ENCODE measurements around the gene MAP4K2.

Gene MAP4K2

GRCh38 chr11:64838600-64839334, 35.8 kb upstream of the MAP4K2 start:
- Histone ChIP-seq H3K9me3 (ENCODE audit: control insufficient read depth in 1 of 2, low read length in 2 of 2) (no peaks in the 10 kb centered on the region), H3K4me1 (ENCODE audit: control insufficient read depth in 1 of 2, insufficient read depth in 2 of 2, low read length in 2 of 2) (peaks cover 4 to 20% of the 10 kb centered on the region in 2 donors), H3K27ac (ENCODE audit: low read depth, low read length) (no peak overlapping the region), H3K27me3 (ENCODE audit: control insufficient read depth in 1 of 2, insufficient read depth in 2 of 2, low read length in 2 of 2) (no peaks in the 10 kb centered on the region), H3K4me3 (ENCODE audit: low read depth in 1 of 2, low read length in 2 of 2) (no peak overlapping the region), H3K36me3 (ENCODE audit: control insufficient read depth in 1 of 2, insufficient read depth in 2 of 2, low read length in 2 of 2) (peaks cover 10 to 50% of the 10 kb centered on the region in 2 donors), H3K9ac (ENCODE audit: low read depth in 1 of 2, low read length in 2 of 2) (no peak overlapping the region)

DNA sequence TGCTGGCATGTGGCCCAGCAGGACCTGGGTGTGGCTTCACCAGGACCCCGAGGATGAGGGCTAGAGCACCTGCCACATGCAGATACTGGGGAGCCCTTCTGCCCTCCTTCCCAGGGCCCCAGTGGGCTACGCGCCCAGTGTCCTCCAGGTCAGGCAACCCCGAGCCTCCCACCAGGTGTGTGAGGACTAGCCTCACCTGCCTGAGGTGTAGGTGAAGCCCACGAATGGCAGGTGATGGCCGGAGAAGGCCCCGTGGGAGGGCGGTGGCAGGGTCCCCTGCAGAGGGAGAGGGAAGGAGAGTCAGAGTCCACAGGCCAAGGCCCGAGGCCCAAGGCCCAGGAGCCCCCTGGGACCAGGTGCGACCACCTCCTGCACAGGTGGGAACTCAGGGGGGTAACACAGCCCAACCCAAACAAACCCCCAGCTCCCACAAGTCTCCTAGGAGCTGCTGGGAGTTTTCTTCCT, 34.9 kb upstream of the MAP4K2 start:
- Histone ChIP-seq H3K4me1 (ENCODE audit: control insufficient read depth in 1 of 2, insufficient read depth in 2 of 2, low read length in 2 of 2) (peaks cover 4 to 15% of the 10 kb centered on the region in 2 donors), H3K4me3 (ENCODE audit: low read depth in 1 of 2, low read length in 2 of 2) (no peak overlapping the region), H3K9me3 (ENCODE audit: control insufficient read depth in 1 of 2, low read length in 2 of 2) (no peaks in the 10 kb centered on the region), H3K27ac (ENCODE audit: low read depth, low read length) (no peak overlapping the region), H3K27me3 (ENCODE audit: control insufficient read depth in 1 of 2, insufficient read depth in 2 of 2, low read length in 2 of 2) (no peaks in the 10 kb centered on the region), H3K9ac (ENCODE audit: low read depth in 1 of 2, low read length in 2 of 2) (no peak overlapping the region), H3K36me3 (ENCODE audit: control insufficient read depth in 1 of 2, insufficient read depth in 2 of 2, low read length in 2 of 2) (peaks cover 13 to 58% of the 10 kb centered on the region in 2 donors)

GRCh38 chr11:64836448-64837072, 33.5 kb upstream of the MAP4K2 start:
- Histone ChIP-seq H3K9ac (ENCODE audit: low read depth in 1 of 2, low read length in 2 of 2) (no peak overlapping the region), H3K36me3 (ENCODE audit: control insufficient read depth in 1 of 2, insufficient read depth in 2 of 2, low read length in 2 of 2) (peaks cover 20 to 68% of the 10 kb centered on the region in 2 donors), H3K9me3 (ENCODE audit: control insufficient read depth in 1 of 2, low read length in 2 of 2) (no peaks in the 10 kb centered on the region), H3K27me3 (ENCODE audit: control insufficient read depth in 1 of 2, insufficient read depth in 2 of 2, low read length in 2 of 2) (no peaks in the 10 kb centered on the region), H3K4me3 (ENCODE audit: low read depth in 1 of 2, low read length in 2 of 2) (no peak overlapping the region), H3K27ac (ENCODE audit: low read depth, low read length) (no peak overlapping the region), H3K4me1 (ENCODE audit: control insufficient read depth in 1 of 2, insufficient read depth in 2 of 2, low read length in 2 of 2) (peaks cover 4 to 7% of the 10 kb centered on the region in 2 donors)

DNA sequence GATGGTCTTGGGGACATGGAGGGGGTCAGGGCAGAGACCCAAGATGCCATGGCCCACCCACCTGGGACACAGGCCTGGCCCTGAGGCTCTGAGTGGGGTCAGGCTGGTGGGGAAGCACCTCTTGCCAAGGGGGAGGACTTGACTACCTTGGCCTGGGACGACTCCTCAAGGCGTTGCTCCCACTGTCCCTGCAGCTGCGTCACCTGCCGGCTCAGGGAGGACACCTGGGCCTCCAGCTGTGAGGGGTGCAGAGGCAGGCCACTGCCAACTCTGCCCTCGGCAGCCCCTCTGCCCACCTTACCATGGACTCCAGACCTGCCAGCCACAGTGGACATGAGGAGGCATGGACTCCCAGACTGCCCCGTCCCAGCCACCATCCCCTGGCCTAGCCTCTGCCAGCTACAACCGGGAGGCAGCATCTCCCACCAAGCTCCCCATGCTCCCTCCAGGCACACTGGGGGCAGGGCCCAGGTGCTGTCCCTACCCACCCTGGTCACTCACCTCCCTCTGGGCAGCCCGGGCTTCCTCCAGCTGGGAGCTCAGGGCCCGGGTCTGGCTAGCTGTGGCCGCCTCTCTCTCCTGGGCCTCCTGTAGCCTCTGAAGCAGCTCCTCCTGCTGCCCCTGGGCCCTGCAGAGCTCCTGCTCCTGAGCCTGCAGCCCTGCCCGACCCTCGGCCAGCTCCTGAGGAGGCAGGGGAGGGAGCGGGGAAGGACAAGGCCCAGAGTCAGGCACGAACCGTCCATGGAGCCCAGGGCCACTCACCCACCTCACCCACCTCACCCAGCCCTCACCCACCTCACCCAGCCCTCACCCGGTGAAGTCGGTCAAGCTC, 32.8 kb upstream of the MAP4K2 start:
- no peaks in the 10 kb centered on the region for H3K27me3 ChIP-seq (ENCODE audit: control insufficient read depth in 1 of 2, insufficient read depth in 2 of 2, low read length in 2 of 2)
- no peak overlapping the region for H3K9ac ChIP-seq (ENCODE audit: low read depth in 1 of 2, low read length in 2 of 2)
- H3K36me3 ChIP-seq (ENCODE audit: control insufficient read depth in 1 of 2, insufficient read depth in 2 of 2, low read length in 2 of 2), result peaks cover 21 to 72% of the 10 kb centered on the region in 2 donors
- H3K4me1 ChIP-seq (ENCODE audit: control insufficient read depth in 1 of 2, insufficient read depth in 2 of 2, low read length in 2 of 2), result peaks cover 4 to 7% of the 10 kb centered on the region in 2 donors
- H3K4me3 ChIP-seq (ENCODE audit: low read depth in 1 of 2, low read length in 2 of 2), result no peak overlapping the region
- H3K9me3 ChIP-seq (ENCODE audit: control insufficient read depth in 1 of 2, low read length in 2 of 2), result no peaks in the 10 kb centered on the region
- H3K27ac ChIP-seq (ENCODE audit: low read depth, low read length), result no peak overlapping the region

GRCh38 chr11:64834723-64835615, 32.0 kb upstream of the MAP4K2 start:
- H3K36me3 ChIP-seq (ENCODE audit: control insufficient read depth in 1 of 2, insufficient read depth in 2 of 2, low read length in 2 of 2), result peaks cover 25 to 72% of the 10 kb centered on the region in 2 donors
- H3K4me1 ChIP-seq (ENCODE audit: control insufficient read depth in 1 of 2, insufficient read depth in 2 of 2, low read length in 2 of 2), result peaks cover 4 to 7% of the 10 kb centered on the region in 2 donors
- no peak overlapping the region for H3K9ac ChIP-seq (ENCODE audit: low read depth in 1 of 2, low read length in 2 of 2)
- no peak overlapping the region for H3K27ac ChIP-seq (ENCODE audit: low read depth, low read length)
- H3K9me3 ChIP-seq (ENCODE audit: control insufficient read depth in 1 of 2, low read length in 2 of 2), result no peaks in the 10 kb centered on the region
- H3K27me3 ChIP-seq (ENCODE audit: control insufficient read depth in 1 of 2, insufficient read depth in 2 of 2, low read length in 2 of 2), result no peaks in the 10 kb centered on the region
- no peak overlapping the region for H3K4me3 ChIP-seq (ENCODE audit: low read depth in 1 of 2, low read length in 2 of 2)

DNA sequence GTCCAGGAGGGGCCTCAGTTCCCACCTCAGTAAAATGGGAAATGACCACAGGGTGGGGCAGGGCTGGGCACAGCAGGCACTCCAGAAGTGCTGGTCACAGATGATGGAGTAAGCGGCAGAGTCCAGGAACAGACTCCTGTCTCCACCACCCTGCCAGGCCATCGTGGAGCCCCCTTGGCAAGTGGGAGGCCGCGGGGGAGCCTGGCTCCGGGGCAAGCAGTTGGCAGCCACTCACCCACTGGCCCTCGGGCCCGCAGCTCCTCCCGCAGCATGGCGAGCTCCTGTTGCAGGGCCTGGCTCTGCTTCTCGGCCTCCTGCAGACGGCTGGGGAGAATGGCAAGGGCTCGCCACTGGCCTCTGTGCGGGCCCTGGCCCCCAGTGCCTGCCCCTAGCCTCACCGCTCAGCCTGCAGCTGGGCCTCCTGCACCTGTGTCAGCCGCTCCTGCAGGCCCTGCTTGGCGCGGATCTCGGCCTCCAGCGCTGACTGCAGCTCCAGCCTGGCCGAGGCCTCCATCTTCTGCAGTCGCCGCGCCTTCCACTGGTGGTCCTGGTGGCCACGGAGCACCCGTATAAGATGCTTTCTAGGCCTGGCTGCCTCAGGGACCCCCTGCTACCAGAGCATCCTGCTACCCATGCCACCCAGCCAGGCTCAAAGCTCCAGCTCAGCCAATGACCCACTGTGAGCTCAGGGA, 31.2 kb upstream of the MAP4K2 start:
- H3K9ac ChIP-seq (ENCODE audit: low read depth in 1 of 2, low read length in 2 of 2), result no peak overlapping the region
- peaks cover 29 to 72% of the 10 kb centered on the region in 2 donors for H3K36me3 ChIP-seq (ENCODE audit: control insufficient read depth in 1 of 2, insufficient read depth in 2 of 2, low read length in 2 of 2)
- H3K4me1 ChIP-seq (ENCODE audit: control insufficient read depth in 1 of 2, insufficient read depth in 2 of 2, low read length in 2 of 2), result peaks cover 4 to 7% of the 10 kb centered on the region in 2 donors
- no peaks in the 10 kb centered on the region for H3K27me3 ChIP-seq (ENCODE audit: control insufficient read depth in 1 of 2, insufficient read depth in 2 of 2, low read length in 2 of 2)
- no peak overlapping the region for H3K27ac ChIP-seq (ENCODE audit: low read depth, low read length)
- no peak overlapping the region for H3K4me3 ChIP-seq (ENCODE audit: low read depth in 1 of 2, low read length in 2 of 2)
- H3K9me3 ChIP-seq (ENCODE audit: control insufficient read depth in 1 of 2, low read length in 2 of 2), result no peaks in the 10 kb centered on the region

DNA sequence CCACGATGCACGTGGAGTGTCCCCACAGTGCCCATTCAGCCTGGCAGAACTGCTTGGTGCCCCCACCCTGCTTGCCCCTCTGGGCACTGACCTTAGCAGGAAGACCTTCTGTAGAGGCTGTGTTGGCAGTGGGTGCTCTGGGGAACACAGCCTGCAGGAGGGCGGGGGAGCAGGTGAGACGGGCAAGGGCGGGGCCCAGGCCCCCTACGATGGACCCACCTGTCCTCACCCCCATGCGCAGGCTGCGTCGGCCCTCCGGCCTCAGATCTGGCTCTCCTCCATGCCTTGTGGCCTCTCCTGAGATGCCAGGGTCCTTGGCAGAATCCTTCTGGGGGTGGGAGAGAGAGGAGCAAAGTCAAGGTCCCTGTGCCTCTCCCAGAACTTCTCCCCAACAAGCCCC, 30.5 kb upstream of the MAP4K2 start:
- no peak overlapping the region for H3K27ac ChIP-seq (ENCODE audit: low read depth, low read length)
- H3K36me3 ChIP-seq (ENCODE audit: control insufficient read depth in 1 of 2, insufficient read depth in 2 of 2, low read length in 2 of 2), result peaks cover 31 to 69% of the 10 kb centered on the region in 2 donors
- peaks cover 4 to 7% of the 10 kb centered on the region in 2 donors for H3K4me1 ChIP-seq (ENCODE audit: control insufficient read depth in 1 of 2, insufficient read depth in 2 of 2, low read length in 2 of 2)
- no peaks in the 10 kb centered on the region for H3K27me3 ChIP-seq (ENCODE audit: control insufficient read depth in 1 of 2, insufficient read depth in 2 of 2, low read length in 2 of 2)
- H3K9me3 ChIP-seq (ENCODE audit: control insufficient read depth in 1 of 2, low read length in 2 of 2), result no peaks in the 10 kb centered on the region
- no peak overlapping the region for H3K4me3 ChIP-seq (ENCODE audit: low read depth in 1 of 2, low read length in 2 of 2)
- no peak overlapping the region for H3K9ac ChIP-seq (ENCODE audit: low read depth in 1 of 2, low read length in 2 of 2)

DNA sequence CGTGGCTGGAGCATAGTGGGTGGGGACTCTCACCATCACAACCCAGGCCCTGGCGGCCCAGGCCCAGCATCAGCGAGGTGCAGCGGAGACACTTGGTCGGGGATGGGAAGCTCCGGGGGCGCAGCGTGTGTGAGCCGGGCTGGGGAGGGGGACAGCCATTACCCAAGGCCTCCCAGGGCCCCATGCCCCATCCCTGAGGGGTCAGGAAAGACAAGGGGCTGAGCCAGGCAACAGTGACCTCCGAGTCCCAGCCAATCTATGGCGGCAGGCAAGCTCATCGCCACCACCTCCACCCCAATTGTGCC, 30.1 kb upstream of the MAP4K2 start:
- no peak overlapping the region for H3K9ac ChIP-seq (ENCODE audit: low read depth in 1 of 2, low read length in 2 of 2)
- H3K27ac ChIP-seq (ENCODE audit: low read depth, low read length), result no peak overlapping the region
- no peak overlapping the region for H3K4me3 ChIP-seq (ENCODE audit: low read depth in 1 of 2, low read length in 2 of 2)
- no peaks in the 10 kb centered on the region for H3K9me3 ChIP-seq (ENCODE audit: control insufficient read depth in 1 of 2, low read length in 2 of 2)
- H3K36me3 ChIP-seq (ENCODE audit: control insufficient read depth in 1 of 2, insufficient read depth in 2 of 2, low read length in 2 of 2), result peaks cover 29 to 68% of the 10 kb centered on the region in 2 donors
- no peaks in the 10 kb centered on the region for H3K27me3 ChIP-seq (ENCODE audit: control insufficient read depth in 1 of 2, insufficient read depth in 2 of 2, low read length in 2 of 2)
- H3K4me1 ChIP-seq (ENCODE audit: control insufficient read depth in 1 of 2, insufficient read depth in 2 of 2, low read length in 2 of 2), result peaks cover 4 to 7% of the 10 kb centered on the region in 2 donors

DNA sequence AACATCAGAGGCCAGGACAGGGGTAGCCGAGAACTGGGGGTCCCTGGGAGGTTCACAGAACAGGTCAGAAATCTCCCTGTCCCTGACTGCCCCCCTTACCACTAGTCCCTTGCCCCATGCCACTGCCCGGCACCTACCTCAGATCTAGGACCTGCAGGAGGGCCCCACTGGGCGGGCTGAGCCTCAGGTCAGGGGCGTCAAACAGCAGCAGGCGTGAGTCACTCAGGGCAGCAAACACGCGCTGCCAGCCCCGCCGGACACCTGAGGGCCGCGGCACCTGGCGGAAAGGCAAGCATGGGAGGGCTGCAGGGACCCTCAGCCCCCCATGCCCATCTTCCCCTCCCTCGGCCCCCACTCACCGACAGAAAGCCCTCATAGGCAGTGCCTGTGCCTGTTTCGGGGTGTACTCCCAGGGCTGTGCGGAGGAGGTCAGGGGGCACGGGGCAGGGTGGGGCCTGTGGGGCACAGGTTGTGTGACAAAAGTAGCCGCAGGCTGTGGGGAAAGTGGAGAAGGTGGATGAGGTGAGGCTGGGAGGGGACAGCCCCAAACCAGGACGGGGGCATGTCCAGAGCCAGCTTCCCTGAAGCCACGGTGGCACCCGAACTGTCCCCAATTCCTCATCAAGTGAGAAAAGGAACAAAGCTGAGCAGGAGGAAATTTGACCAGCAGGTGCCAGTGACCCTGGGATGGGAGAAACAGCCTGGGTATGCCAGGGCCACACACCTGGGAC, 29.6 kb upstream of the MAP4K2 start:
- H3K9me3 ChIP-seq (ENCODE audit: control insufficient read depth in 1 of 2, low read length in 2 of 2), result no peaks in the 10 kb centered on the region
- peaks cover 26 to 64% of the 10 kb centered on the region in 2 donors for H3K36me3 ChIP-seq (ENCODE audit: control insufficient read depth in 1 of 2, insufficient read depth in 2 of 2, low read length in 2 of 2)
- no peak overlapping the region for H3K9ac ChIP-seq (ENCODE audit: low read depth in 1 of 2, low read length in 2 of 2)
- H3K4me3 ChIP-seq (ENCODE audit: low read depth in 1 of 2, low read length in 2 of 2), result no peak overlapping the region
- no peaks in the 10 kb centered on the region for H3K27me3 ChIP-seq (ENCODE audit: control insufficient read depth in 1 of 2, insufficient read depth in 2 of 2, low read length in 2 of 2)
- no peak overlapping the region for H3K27ac ChIP-seq (ENCODE audit: low read depth, low read length)
- H3K4me1 ChIP-seq (ENCODE audit: control insufficient read depth in 1 of 2, insufficient read depth in 2 of 2, low read length in 2 of 2), result peaks cover 4 to 7% of the 10 kb centered on the region in 2 donors

All from duodenal mucosa (tissue), 2 donors.